KMS-11 (cell line): Measurements from ENCODE around the gene EEF2K.

ENCODE experiments used
- H2AFZ ChIP-seq: fragments of 200-600 bp; sonication (generic); 2 replicates; pipeline ENCODE4 v1.6.1; 2016; ENCODE audit warnings: antibody characterized with exemption, mixed run types, low read depth
- H3K27ac ChIP-seq: fragments of 200-600 bp; sonication (generic); 2 replicates; pipeline ENCODE4 v1.6.1; 2016; ENCODE audit warnings: mild to moderate bottlenecking, mixed run types
- H3K27me3 ChIP-seq: fragments of 200-600 bp; sonication (generic); 2 replicates; pipeline ENCODE4 v1.6.1; 2017; ENCODE audit warnings: mild to moderate bottlenecking, low read depth, mixed run types, moderate library complexity; ENCODE audit not compliant: insufficient read depth
- H3K36me3 ChIP-seq: fragments of 200-600 bp; sonication (generic); 2 replicates; pipeline ENCODE4 v1.6.1; 2017; ENCODE audit warnings: mild to moderate bottlenecking, mixed run types; ENCODE audit not compliant: insufficient read depth
- H3K4me1 ChIP-seq: fragments of 200-600 bp; sonication (generic); 2 replicates; pipeline ENCODE4 v1.6.1; 2016; ENCODE audit warnings: mild to moderate bottlenecking, low read depth, mixed run types; ENCODE audit not compliant: poor library complexity, severe bottlenecking
- H3K4me2 ChIP-seq: fragments of 200-600 bp; sonication (generic); 2 replicates; pipeline ENCODE4 v1.7.0; 2016; ENCODE audit warnings: mild to moderate bottlenecking, mixed run types
- H3K4me3 ChIP-seq: fragments of 200-600 bp; sonication (generic); IDR thresholded peaks from 2 replicates; pipeline ENCODE4 v1.6.1; 2017; ENCODE audit warnings: low read depth, low read length, mixed read lengths; ENCODE audit not compliant: insufficient read depth
- H3K79me2 ChIP-seq: fragments of 200-600 bp; sonication (generic); 2 replicates; pipeline ENCODE4 v1.6.1; 2016; ENCODE audit warnings: low read depth, mixed run types; ENCODE audit not compliant: insufficient read depth
- H3K9ac ChIP-seq: fragments of 200-600 bp; sonication (generic); 2 replicates; pipeline ENCODE4 v1.6.1; 2016; ENCODE audit warnings: mild to moderate bottlenecking, mixed run types
- H4K20me1 ChIP-seq: fragments of 200-600 bp; sonication (generic); 2 replicates; pipeline ENCODE4 v1.6.1; 2016; ENCODE audit warnings: mild to moderate bottlenecking, mixed run types; ENCODE audit not compliant: insufficient read depth
- CTCF ChIP-seq: fragments of 200-600 bp; sonication (generic); conservative IDR thresholded peaks from 2 replicates; pipeline ENCODE4 v1.6.1; 2017; ENCODE audit warnings: low read depth, mild to moderate bottlenecking, antibody characterized with exemption, low read length, moderate library complexity, mixed read lengths

EEF2K gene

GRCh38 chr16:22308824-22309520, 102.9 kb downstream of the EEF2K start:
- no peak for TF ChIP-seq CTCF
- H3K79me2 ChIP-seq, result peaks cover 5% of the 10 kb centered on the region; the same call in 1 of the 2 replicates
- H2AFZ ChIP-seq, result no peak overlapping the region
- peaks cover 7% of the 10 kb centered on the region; the same call in 1 of the 2 replicates for H3K36me3 ChIP-seq
- H4K20me1 ChIP-seq, result no peaks in the 10 kb centered on the region
- H3K9ac ChIP-seq, result no peak overlapping the region
- no peaks in the 10 kb centered on the region for H3K4me1 ChIP-seq
- no peak overlapping the region for H3K4me3 ChIP-seq
- H3K27me3 ChIP-seq, result no peaks in the 10 kb centered on the region
- no peak overlapping the region for H3K4me2 ChIP-seq
- H3K27ac ChIP-seq, result no peak overlapping the region

DNA sequence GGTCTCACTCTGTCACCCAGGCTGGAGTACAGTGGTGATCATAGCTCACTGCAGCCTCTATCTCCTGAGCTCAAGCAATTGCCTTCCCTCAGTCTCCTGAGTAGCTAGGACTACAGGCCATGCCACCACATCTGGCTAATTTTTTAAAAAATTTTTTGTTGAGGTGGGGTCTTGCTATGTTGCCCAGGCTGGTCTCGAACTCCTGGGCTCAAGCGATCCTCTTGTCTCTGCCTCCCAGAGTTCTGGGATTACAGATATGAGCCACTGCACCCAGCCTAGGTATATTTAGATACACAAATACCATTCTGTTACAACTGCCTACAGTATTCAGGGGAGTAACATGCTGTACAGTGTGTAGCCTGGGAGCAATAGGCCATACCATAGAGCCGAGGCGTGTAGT, 105.4 kb downstream of the EEF2K start:
- Histone ChIP-seq H3K4me3 (no peak overlapping the region), H3K9ac (no peak overlapping the region), H3K36me3 (peaks cover 7% of the 10 kb centered on the region; the same call in 1 of the 2 replicates), H3K27me3 (no peaks in the 10 kb centered on the region), H3K4me1 (no peaks in the 10 kb centered on the region), H2AFZ (no peak overlapping the region), H3K27ac (no peak overlapping the region), H4K20me1 (no peaks in the 10 kb centered on the region), H3K4me2 (no peak overlapping the region), H3K79me2 (no peaks in the 10 kb centered on the region)
- TF ChIP-seq CTCF, result no peak

DNA sequence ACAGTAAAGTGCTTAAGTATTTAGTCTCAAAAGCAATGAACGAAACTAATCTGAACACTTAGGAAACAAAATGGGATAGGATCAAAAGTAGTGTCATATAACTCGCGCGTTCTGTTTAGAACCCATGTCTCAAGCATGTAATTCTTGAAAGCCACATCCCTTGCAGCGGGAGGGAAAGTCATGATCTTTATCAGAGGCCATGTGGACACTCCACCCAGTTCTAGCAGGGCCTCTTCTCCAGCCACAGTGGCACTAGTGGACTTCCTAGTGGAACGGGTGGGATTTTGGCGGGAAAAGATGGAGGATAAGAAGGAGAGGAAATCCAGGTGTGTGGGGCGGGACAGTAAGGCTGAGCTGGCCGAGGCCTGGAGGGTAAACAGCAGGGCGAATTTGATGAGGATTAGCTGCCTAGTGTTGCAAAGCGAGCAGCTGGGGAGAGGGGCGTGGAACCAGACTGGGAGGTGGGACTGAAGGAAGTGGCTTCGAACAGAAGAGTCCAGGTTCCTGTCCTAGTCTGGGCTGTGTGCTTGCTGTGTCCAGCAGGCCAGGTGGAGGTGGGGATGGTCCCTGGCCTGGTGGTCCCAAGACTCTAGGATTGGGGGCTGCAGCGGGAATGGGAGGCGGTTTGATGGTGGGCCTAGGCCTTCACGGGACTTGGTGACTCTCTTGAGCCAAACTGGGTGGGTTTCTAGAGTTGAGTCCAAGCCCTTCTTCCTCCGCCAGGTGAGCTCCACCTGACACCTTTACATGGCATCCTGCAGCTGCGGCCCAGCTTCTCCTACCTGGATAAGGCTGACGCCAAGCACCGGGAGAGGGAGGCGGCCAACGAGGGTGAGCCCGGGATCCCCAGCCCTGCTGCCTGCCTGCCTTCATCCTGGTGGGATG, 107.1 kb downstream of the EEF2K start:
- Histone ChIP-seq H2AFZ (no peak overlapping the region), H3K4me1 (no peaks in the 10 kb centered on the region), H4K20me1 (no peaks in the 10 kb centered on the region), H3K9ac (no peak overlapping the region), H3K36me3 (peaks cover 11% of the 10 kb centered on the region; the same call in 1 of the 2 replicates), H3K4me2 (no peak overlapping the region), H3K79me2 (no peaks in the 10 kb centered on the region), H3K27ac (no peak overlapping the region), H3K27me3 (no peaks in the 10 kb centered on the region), H3K4me3 (no peak overlapping the region)
- no peak for TF ChIP-seq CTCF

- Histone ChIP-seq H3K27ac (no peak overlapping the region), H3K4me3 (no peak overlapping the region), H3K4me1 (no peaks in the 10 kb centered on the region), H3K27me3 (no peaks in the 10 kb centered on the region), H3K79me2 (no peaks in the 10 kb centered on the region), H4K20me1 (no peaks in the 10 kb centered on the region), H3K9ac (no peak overlapping the region), H3K36me3 (peaks cover 13% of the 10 kb centered on the region; the same call in 1 of the 2 replicates), H2AFZ (no peak overlapping the region), H3K4me2 (no peak overlapping the region)
- no peak for TF ChIP-seq CTCF
Observed at GRCh38 chr16:22313876-22314470, 107.9 kb downstream of the EEF2K start.
